Activated CD4-positive, alpha-beta T cell treated with anti-CD3 and anti-CD28 coated beads for 24 hours (primary cell): ENCODE results near the gene IRF1.

ENCODE experiments used
- DNase-seq, 2 donors: peaks; one replicate each; pipeline ENCODE4 v3.0.0-alpha.2; 2020; ENCODE audit warnings: low read depth in 2 of 2

The IRF1 gene

DNA sequence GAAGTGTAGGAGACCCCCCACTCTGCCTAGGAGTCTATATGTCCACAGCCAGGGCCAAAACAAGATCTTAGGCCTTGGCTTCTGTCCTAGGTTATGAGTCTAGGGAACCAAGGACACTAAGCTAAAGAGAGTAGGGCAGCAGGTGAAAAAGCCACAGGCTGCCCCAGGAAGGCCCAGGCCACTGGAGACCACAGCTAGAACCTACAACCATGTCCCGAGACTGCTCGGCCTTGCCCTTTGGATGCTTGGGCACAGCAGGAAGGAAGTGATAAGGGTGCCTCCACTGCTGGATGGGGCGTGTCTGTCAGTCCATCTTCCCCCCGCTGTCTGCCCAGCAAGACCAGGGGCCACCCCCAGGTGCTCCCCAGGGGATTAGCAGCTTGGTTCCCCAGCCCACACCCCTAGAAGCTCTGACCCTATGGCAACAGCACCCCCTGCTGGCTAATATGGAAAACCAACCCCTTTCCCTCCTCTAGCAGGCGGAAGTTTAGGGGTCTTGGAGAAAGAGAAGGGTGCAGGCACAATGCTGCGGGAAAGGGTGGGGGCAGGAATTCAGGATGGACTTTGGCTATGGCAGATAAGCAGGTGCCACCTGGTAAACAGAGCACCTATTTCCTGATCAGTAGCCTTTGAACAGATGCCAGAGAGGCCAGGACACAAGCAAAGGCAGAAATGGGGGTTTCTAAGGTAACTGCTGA lies 10.5 kb upstream of the IRF1 start:
- DNase-seq, result peak in 1 of 2 donors; percentile 74

DNA sequence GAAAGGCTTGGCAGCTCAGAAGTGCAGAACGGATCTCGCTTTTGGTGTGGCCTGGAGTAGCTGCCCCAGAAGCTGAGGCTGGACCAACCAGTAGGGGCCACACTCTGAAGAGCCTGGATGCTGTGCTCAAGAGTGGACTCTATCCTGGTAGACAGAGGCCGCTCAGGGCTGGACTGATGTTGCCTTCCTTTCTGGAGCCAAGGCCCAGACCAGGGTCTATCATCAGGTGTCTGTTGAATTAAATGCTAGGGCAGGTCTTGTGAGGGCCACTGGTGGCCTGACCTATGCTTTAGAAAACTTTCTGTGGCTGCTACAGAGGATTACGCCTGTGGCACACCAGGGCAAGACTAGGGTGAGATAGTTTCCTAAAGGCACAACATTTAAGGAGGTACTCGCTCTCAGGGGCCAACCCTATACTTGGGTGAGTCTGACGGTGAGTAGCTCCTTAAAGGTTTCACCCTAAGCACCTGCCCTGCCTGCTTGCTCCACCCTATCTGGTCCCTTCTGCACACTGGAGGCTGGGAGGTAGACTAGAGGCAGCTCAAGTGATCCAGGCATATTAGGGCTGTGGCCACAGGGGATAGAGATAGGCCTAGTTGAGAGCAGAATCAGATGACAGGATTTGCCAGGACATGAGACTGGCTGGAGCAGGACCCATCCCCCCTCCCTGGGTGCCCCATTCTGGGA lies 9.8 kb upstream of the IRF1 start:
- no peak for DNase-seq

DNA sequence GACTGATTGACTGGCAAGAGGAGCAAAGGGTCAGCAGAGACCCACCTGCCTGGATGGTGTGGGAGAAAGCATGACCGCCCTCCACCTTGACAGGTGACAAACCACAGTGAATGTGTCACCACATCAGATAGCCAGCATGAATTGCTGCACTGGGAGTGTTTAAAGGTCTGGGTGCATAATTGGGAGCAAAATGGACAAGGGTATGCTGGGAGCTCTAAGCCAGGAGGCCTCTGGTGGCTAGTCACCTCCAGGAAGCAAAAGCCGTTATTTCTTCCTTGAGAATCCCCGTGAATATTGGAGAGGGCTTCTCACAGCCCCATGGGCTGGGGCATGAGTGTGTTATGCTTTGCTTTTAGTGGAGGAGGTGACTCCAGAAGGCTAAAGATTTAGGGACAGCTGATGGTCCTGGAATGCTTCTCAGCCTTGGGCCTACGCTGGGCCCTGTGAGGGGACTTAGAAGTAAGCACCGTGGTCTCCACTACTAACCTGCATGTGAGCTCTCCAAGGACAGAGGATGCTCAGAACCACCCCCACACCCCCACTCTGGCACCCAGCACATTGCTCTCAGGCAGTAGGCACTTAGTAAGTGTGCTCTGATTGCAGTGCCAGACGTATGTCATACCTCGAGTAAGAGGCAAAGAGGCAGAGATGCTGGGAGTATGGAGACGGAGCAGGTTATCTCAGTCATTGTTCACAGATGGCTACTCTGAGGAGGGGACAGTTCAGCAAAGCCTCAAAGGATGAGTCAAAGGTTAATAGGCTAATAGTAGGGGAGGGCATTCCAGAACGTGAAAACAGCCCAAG lies 9.1 kb upstream of the IRF1 start:
- no peak for DNase-seq

DNA sequence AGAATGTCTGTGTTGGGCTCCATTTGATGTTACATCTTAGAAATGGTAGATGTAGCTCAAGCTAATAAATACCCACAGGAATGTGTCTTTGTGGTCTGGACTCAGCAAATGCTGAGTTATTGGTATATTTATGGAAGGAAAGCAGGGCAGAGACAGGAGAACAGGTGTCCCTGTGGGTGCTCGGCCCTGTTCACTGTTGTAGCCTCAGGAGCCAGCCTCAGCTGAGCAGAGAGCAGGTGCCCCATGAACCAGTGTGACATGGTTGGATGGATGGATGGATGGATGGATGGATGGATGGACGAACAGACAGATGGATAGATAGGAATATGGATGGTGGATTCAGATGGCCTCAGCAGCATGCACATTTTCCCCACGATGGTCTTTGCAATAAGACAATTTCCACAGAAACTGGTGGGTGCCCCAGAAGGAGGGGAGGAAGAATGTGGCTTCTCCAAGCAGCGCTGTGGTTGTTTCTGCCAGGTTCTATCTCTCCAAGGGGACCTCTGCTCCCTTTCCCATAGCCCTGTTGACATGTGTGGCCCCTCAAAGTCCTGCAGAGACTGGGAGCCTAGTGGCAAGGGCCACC lies 8.2 kb upstream of the IRF1 start:
- no peak for DNase-seq

DNA sequence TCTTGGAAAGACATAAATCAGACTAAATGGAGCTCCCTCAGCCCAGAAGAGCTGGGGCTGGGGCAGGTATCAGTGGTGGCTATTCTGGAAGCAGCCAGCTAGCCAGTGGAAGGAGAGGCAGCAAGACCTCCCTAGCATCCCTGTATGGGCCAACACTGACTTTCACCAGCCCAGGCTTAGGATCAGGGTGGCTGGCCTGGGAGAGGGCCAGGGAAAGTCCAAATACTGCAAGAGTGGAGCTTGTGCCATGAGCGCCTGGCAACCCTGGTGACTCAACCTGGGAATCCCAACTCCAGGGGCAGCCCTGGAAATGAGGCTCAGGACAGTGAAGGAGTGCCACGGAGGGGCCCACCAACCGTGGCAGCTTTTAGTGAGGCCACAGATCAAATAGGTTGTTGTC lies 7.6 kb upstream of the IRF1 start:
- no peak for DNase-seq

DNA sequence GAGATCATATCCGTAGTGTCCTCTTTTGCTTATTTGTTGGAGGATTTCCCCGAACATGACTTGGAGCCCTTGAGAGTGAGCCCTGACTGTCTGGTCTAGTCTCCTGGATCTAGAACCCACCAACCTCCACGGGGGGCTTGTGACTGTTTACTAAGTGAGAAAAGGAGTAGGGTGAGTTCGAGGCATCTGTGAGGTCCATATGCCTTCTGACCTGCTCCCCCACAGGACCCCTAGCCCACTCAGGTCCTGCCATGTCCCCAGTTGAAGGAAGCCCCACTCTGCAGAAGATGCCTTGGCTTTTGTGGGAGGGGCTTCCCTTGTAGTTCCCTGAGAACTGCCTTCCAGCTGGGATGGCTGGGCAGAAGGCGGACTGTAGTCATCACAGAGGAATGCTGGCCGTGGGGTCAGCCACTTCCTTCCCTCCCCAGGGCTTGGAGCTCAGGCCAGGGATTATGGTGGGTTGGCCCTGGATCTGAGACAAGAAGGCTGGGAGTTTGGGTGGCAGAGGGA lies 7.0 kb upstream of the IRF1 start:
- no peak for DNase-seq

DNA sequence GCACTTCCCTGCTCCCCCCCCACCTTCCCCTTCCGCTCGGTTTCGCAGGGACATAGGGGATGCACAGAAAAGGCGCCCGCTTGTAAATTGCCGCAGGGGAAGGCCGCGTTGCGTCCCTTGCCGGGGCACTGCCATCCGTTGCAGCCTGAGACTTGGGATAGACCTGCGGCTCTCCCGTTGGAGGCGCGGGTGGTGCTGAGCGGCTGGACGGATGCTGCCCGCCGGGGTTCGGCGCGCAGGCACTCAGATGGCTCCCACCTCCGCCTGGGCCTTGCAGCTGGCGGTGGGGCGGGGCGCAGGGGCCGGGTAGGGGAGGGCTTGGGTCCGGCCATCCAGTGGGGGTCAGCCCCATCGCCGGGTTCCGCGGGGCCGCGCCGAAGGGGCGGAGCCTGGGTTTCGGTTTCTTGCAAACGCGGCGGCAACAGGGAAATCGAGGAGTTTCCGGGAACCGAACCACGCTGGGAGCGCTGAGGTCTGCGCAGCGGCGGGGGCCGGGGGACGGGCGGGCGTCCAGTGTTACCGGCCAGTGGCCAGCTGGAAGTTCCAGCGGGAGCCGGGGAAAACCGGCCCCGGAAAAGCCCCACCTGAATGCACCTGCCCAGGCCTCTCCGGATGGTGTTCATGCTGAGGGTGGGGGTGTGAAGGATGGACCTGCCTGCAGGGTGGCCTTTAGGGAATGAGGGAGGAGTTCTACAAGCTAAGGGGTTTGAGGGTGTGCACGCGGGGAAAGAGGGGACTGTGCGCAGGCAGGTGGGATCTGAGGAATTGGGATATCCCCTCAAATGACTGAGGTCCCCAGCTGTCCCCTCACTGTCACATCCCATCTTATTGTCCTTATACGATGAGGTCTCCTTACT lies 6.3 kb upstream of the IRF1 start:
- peak in 1 of 2 donors; percentile 54 for DNase-seq

DNA sequence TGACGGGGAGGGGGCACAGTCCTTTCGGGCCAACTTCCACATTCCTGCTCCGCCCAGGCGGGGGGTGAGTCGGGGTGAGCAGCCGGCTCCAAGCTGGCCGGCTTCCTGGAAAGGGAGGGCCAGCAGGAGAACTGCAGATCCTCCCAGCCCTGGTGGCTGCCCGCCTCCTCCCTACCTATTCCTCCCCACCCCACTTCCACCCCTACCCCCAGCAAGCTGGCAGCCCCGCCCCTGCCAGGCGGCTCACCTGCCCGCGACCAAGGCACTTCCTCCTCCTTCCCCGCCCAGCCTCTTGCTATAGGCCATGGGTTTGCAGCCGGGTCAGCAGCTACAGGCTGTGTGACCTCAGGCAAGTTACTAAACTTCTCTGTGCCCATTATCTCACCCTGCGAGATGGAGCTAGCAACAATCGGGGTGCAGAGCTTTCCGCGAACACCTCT lies 5.6 kb upstream of the IRF1 start:
- DNase-seq, result peak; percentile 70 to 76

DNA sequence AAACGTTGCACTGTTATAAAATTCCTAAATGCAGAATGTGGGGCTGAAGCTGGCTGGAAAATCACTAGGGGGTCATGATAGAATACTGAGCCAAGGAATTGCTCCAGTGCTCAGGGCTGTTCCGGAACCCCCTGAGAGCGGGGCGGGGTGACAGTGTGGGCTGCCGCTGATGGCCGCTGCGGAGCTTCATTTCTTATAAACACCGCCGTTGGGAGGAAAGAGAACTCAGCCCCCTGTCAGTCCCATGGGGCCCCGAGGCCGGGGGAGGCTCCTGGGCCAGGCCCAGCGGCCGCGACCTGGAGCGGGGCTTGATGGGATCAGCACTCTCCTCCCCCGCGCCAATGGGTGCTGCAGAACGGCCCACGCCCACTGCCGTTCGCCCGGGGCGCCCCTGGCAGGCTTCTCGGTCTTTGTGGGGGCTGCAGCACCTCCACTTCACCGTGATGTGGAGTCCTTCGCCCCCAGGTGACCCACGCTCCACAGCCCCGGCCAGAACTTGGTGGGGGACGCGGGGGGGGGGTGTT lies 5.2 kb upstream of the IRF1 start:
- DNase-seq, result peak; percentile 56 to 62

DNA sequence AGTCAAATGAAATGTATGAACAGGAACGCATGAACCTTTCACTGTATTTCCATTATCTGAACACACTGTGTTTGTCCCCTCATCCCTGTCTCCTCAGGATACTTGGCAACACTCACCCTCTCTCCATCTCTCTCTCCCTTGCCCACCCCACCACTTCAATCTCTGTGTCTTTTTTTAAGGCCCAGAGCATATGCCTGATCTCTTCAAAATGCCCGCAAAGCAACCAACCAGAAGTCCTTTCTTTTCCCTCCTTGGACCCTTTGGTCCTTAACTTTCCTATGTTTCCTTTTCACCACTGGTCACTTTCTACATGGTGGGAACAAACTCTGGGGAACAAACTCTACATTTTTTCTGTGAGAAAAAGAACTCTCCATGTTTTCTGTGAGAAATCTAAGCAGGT lies 3.2 kb upstream of the IRF1 start:
- no peak for DNase-seq

DNA sequence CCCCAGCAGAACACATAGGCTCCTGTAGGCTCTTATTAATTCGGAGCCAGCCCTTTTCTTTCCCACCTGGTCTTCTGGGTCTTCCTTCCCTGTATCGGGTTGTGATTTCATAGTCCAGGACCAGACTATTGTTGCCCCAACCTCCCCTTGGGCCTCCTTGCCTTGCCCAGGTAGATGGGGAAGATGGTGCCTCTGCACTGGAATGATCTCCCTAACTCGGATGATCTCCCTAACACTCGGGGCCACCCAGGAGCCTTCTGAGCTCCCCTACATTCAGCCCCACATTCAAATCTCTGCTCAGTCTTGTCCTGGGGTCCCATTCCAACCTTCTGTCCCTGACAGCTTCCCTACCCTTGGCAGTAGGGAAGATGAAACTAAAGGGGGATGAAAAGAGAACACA lies 2.7 kb upstream of the IRF1 start:
- no peak for DNase-seq

DNA sequence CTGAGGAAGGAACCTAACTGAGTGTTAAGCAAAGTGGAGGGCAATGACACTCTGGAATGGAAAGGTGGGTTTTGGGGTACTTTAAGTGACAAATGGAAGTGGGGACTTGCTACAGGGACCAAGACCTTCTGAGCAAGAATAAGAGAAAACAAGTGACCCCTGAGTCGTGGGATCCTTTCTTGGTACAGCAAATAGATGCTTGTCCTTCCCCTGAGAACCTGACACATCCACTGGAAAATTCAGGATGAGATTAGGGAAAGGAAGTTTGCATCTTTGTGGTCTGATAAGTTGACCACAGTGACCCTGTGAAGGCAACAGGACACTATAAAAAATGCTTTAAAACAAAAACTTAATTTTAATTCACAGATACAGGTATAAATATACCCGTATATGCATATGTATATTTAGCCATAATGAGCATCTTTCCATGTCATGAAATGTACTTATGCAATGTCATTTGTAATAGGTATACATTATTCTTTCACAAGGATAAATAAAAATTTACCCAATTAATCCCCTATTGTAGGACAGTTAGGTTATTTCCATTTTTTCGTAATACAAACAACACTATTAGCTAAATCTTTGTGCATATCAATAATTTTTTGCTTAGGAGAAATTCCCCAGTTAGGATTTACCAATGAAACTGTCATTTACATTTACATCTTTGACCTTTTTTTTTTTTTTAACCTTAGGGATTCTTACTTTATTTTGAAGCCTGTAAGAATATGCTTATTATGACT lies 2.0 kb upstream of the IRF1 start:
- no peak for DNase-seq

DNA sequence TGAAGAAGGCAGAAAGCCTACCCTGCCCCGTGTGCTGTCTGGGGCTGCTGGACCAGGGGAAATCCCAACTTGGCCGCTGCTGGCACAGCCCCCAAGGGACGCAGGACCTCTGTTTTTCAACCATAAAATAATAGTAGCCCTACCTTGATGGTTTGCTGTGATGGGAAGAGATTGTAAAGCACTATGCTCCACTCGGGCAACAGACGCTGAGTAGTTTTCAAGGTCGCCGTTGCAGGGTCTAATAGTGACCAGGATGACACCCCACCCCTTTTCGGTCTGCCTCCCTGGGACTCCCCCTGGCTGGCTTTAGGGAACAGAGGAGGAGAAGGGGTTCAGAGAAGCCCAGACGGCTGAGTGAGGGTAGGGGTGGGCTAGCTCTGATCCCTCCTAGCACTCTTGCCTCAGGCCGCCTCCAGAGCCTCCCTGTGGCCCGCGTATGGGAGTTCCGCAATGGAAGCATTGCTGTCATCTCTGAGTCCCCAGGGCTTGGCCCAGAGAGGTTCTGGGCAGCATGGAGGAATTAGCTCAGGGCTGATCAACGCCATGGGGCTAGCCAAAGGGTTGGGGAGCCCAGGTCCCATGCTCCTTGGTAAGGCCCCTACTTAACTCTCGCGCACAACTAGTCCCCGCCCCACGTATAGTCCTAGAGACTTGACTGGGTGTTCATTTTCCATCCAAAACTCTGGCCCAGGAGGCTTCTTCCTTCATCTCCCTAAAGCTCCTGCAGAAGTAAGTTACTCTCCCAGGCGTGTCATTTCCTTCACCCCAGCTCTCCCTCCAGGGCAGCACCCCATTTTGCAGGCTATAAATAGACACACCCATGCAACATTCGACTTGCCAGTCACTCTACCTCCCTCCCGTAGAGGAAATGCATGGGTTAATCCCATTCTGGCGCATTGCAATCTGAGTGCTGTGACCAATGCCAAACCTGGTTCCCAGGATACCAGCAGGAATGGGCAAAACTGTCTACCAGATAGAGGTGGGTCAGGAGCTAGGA lies 1.1 kb upstream of the IRF1 start:
- DNase-seq, result no peak

DNA sequence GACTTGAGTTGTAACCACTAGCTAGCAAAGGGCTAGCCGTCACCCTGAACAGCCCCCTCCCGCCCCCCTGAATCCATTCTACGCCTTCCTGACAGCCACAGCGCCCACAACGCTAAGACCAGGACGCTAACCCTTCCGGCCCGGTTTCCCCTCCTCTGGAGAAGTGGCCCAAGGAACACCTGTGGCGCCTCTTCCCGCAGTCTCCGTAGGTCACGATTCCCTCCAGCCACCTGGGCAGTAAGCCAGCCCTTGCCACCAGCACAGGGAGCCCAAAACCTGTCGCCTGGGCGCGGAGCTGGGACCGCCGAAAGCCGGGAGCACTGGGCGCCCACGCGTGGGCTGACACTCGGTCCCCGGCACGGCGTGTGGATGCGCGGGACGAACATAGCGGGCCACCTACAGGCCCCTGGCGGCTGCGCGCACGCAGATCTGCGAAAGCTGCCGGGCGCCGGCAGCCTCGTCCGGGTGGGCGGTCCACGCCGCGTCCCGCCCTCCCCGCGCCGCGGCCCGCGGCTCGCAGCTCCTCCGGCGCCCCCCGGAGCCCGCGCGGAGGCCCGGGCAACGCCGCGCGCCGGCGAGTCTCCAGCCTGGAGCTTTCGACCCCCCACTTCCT lies 596 bp downstream of the IRF1 start:
- no peak for DNase-seq

DNA sequence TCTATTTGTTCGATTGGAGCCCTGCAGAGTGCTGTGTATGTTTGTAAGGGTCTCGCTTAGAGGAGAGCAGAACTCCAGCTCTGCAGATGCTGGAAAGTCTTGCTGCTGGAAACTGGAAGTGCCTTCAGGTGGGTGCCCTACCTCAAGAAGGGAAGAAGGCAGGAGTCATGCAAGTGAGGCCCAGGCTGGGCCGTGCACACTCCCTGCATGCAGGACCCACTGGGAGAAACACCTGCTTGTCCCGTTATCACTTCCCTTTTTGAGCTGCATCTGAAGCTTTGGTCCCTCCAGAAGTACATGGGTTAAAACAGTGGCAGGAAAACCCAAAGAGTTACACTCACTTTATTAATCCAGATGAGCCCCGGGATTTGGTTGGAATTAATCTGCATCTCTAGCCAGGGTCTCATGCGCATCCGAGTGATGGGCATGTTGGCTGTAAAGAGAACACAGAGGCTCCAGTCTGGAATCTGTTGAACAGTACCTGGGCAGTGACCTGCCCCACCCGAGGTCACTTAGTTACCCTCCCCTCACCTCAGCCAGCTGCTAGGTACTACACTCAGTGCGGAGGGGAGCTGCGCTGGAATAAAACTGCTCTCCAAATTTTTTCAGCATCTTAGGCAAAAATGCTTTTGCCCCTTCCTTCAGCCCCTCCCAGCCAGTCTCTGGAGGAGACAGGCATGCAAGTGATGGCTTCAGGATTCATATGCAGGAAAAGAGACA lies 1.4 kb downstream of the IRF1 start:
- no peak for DNase-seq

DNA sequence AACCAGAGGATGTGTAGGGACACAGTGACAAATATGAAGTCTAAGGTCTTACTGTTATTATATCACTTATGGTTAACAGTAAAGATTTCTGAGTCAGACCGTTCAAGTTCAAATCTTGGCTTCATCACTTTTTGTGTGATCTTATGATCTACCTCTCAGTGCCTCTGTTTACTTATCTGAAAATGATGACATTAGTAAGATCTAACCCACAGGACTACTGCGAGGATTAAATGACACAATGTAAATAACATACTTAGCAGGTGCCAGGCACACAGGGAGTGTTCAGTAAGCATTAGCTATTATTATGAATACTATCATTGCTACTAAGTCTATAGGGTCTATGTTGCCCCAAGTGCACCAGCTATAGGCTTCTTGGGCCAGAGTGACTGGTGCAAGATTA lies 2.0 kb downstream of the IRF1 start:
- DNase-seq, result no peak

DNA sequence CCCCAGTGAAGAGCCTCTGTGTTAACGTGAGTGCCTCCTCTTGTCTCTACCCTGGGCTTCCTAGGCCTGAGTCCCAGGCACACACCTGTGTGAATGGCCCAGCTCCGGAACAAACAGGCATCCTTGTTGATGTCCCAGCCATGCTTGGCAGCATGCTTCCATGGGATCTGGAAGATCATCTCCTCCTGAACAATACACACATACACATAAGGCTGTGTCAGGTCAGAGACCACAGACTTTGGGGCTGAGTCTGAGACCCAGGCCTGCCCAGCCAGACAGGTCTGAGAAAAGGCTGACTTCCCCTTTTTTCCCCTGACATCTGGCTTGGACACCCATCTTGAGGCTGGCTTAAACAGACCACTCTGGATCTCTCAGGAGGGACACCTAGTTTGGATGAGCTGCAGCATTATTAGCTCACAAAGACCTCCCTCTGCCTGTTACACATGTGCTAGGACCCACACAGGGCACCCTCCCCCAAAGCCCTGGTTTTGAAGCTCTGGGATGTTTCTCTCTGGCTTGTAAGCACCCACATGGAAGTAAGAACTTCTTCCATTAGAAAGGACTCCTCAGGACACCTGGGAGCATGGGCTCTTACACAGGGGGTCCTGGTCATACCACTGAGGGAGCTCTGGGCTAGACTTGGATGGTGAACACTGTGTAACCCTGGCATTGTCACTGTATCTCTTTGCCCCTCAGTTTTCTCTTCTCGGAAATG lies 2.6 kb downstream of the IRF1 start:
- DNase-seq, result no peak
